H1 (cell line): Measurements from ENCODE around the gene THSD1. TPM values are rescaled to one million over a fixed set of nuclear protein-coding genes. Genes with fewer than 3 reads are reported as not detected.

Experiments used
- ATF2 ChIP-seq: IDR thresholded peaks from 2 replicates; pipeline ENCODE4 v1.6.1; 2012; ENCODE audit warnings: low read length, inconsistent platforms
- ATF3 ChIP-seq: IDR thresholded peaks from 2 replicates; pipeline ENCODE4 v1.6.1; 2011; ENCODE audit warnings: low read depth, mild to moderate bottlenecking, low read length; ENCODE audit not compliant: insufficient read depth
- BCL11A ChIP-seq, 2 experiments: IDR thresholded peaks; one replicate each; pipeline ENCODE4 v1.6.1; 2011; ENCODE audit warnings: low read depth in 2 of 2, low read length in 2 of 2, mild to moderate bottlenecking in 2 of 2
- CBX5 ChIP-seq: fragments of 300-800, 300-1000 bp; sonication (generic); IDR thresholded peaks from 2 replicates; pipeline ENCODE4 v1.7.1; 2016; ENCODE audit warnings: antibody characterized with exemption, low read length, low read depth
- CBX8 ChIP-seq: fragments of 300-800, 300-1000 bp; sonication (generic); IDR thresholded peaks from 2 replicates; pipeline ENCODE4 v1.7.1; 2016; ENCODE audit warnings: low read depth, low read length, borderline replicate concordance
- CHD2 ChIP-seq: IDR thresholded peaks from 2 replicates; pipeline ENCODE4 v1.6.1; 2012; ENCODE audit warnings: low read length, improper control_type of control experiment
- CTCF ChIP-seq, 3 experiments: IDR thresholded peaks; 1 replicate in 2 of 3; 2 replicates in 1 of 3; pipeline versions ENCODE4 v1.5.1 to v1.6.1; 2011; ENCODE audit warnings: low read length in 3 of 3, mild to moderate bottlenecking in 3 of 3, inconsistent platforms in 2 of 3, low read depth in 1 of 3, moderate library complexity in 1 of 3; ENCODE audit not compliant: insufficient read depth in 1 of 3; ENCODE audit errors: control extremely low read depth in 1 of 3
- EGR1 ChIP-seq: IDR thresholded peaks from 2 replicates; pipeline ENCODE4 v1.6.1; 2011; ENCODE audit warnings: low read depth, low read length, borderline replicate concordance
- HDAC6 ChIP-seq: IDR thresholded peaks from one replicate; pipeline ENCODE4 v1.7.1; 2012; ENCODE audit warnings: low read depth, mild to moderate bottlenecking, inconsistent platforms, low read length, moderate library complexity
- MAFK ChIP-seq: IDR thresholded peaks from 2 replicates; pipeline ENCODE4 v1.6.1; 2012; ENCODE audit warnings: low read depth, mild to moderate bottlenecking, improper control_type of control experiment, low read length
- SAP30 ChIP-seq: fragments of 300-600 bp; sonication (generic); IDR thresholded peaks from 2 replicates; pipeline ENCODE4 v1.7.1; 2012; ENCODE audit warnings: low read length, moderate library complexity, mild to moderate bottlenecking, inconsistent platforms; ENCODE audit not compliant: insufficient read depth, insufficient replicate concordance
- SIN3A ChIP-seq, 2 experiments: IDR thresholded peaks in 1 of 2; conservative IDR thresholded peaks in 1 of 2; 2 replicates each; pipeline ENCODE4 v1.6.1; 2011 to 2012; ENCODE audit warnings: low read length in 2 of 2, improper control_type of control experiment in 1 of 2, low read depth in 1 of 2, mild to moderate bottlenecking in 1 of 2
- SRF ChIP-seq: IDR thresholded peaks from 2 replicates; pipeline ENCODE4 v1.6.1; 2011; ENCODE audit warnings: mild to moderate bottlenecking, low read depth, low read length, moderate library complexity
- TBP ChIP-seq: IDR thresholded peaks from 2 replicates; pipeline ENCODE4 v1.6.1; 2011; ENCODE audit warnings: low read depth, low read length, improper control_type of control experiment
- polyA plus RNA-seq, 7 experiments: library from polyadenylated mRNA; depleted of rRNA in 3 of 7; stranded (reverse) in 5 of 7; unstranded in 2 of 7; fragments of >200 nt in 5 of 7; fragments of 200-250 nt in 2 of 7; gene quantifications; 1 replicate in 5 of 7; 2 replicates in 1 of 7; 4 replicates in 1 of 7; pipeline versions ENCODE4 v1.2.1 to v1.2.3, GENCODE V29; 2011 to 2013; ENCODE audit warnings: missing spikeins in 2 of 7, mixed read lengths in 2 of 7
- total RNA-seq: library from RNA; stranded (reverse); fragmentation: NEBNext Ultra II Directional; extraction: Animal tissue kit (Norgen Biotek cat#: 25700); gene quantifications from 2 replicates; pipeline ENCODE4 v1.2.1, GENCODE V29; 2021

The THSD1 gene
- total and polyA plus RNA-seq, 2 of the 8 experiments (the other 6 are each of a cell fraction or from before 2014, with no cell fraction given): 0.17 to 0.35 TPM

GRCh38 chr13:52454820-52455676 is 49.1 kb upstream of the THSD1 start, which contains the start of gene CKAP2 (continued):
- TF ChIP-seq SAP30 (no peak), EGR1 (no peak), SRF (no peak), CBX8 (no peak), TBP (peak; percentile 85), ATF3 (no peak), HDAC6 (no peak), SIN3A (conservative IDR thresholded peaks at IDR 0.05 in 1 of 2, IDR thresholded peaks at IDR 0.05 in 1 of 2; ENCODE audit: low read depth in 1 of 2, low read length in 2 of 2) (0 out of 4 replicates have a peak, but pooled peaks of 1 of the 2 experiments have one; percentile 84), ATF2 (no peak), BCL11A (IDR thresholded peaks at IDR 0.05; ENCODE audit: low read depth in 2 of 2, low read length in 2 of 2) (no peak), MAFK (no peak), CHD2 (peak; percentile 49; the same call in 1 of the 2 replicates), CTCF (IDR thresholded peaks at IDR 0.05; ENCODE audit: control extremely low read depth in 1 of 3, insufficient read depth in 1 of 3, low read depth in 1 of 3, low read length in 3 of 3) (0 out of 4 replicates have a peak, but pooled peaks of 1 of the 3 experiments have one; percentile 4), CBX5 (no peak)
